ENCODE results near the gene LCN15. TPM values are rescaled to one million over a fixed set of nuclear protein-coding genes. Genes with fewer than 3 reads are reported as not detected.

Gene LCN15
- total RNA-seq, 1 donor from 2014 or later = not detected

- FAIRE-seq = no peak
- Histone ChIP-seq H3K4me2 (ENCODE audit: low read length) (peak overlapping the region; percentile 94), H3K4me1 (ENCODE audit: insufficient read depth, low read length) (peaks cover 19% of the 10 kb centered on the region), H3K27me3 (ENCODE audit: insufficient read depth, low read length) (peaks cover 7% of the 10 kb centered on the region), H3K9ac (ENCODE audit: low read length) (peak overlapping the region; percentile 90), H3K9me3 (ENCODE audit: insufficient read depth, low read depth, low read length) (no peaks in the 10 kb centered on the region), H3K27ac (ENCODE audit: low read depth, low read length) (no peak overlapping the region), H4K20me1 (ENCODE audit: insufficient read depth, low read length) (peaks cover 29% of the 10 kb centered on the region), H2AFZ (ENCODE audit: low read depth, low read length) (peak overlapping the region; percentile 95), H3K79me2 (ENCODE audit: insufficient read depth, low read length) (peaks cover 39% of the 10 kb centered on the region), H3K36me3 (ENCODE audit: insufficient read depth, low read length) (peaks cover 6% of the 10 kb centered on the region), H3K4me3 (ENCODE audit: insufficient read depth, low read depth, low read length) (peak overlapping the region; percentile 66)
- Mint-ChIP-seq H3K4me3 (ENCODE audit: unreplicated experiment) (peak overlapping the region; percentile 84), H3K27me3 (ENCODE audit: low read depth, unreplicated experiment) (no peaks in the 10 kb centered on the region), H3K4me1 (ENCODE audit: low read depth, unreplicated experiment) (peaks cover 13% of the 10 kb centered on the region), H3K9me3 (ENCODE audit: unreplicated experiment) (no peaks in the 10 kb centered on the region), H3K27ac (ENCODE audit: unreplicated experiment) (no peak overlapping the region), H3K36me3 (ENCODE audit: low read depth, unreplicated experiment) (peaks cover 8% of the 10 kb centered on the region)
- DNase-seq (ENCODE audit: low read depth) = no peak
- TF ChIP-seq EZH2 (IDR thresholded peaks at IDR 0.05; ENCODE audit: insufficient read depth, low read length) (no peak), CTCF (IDR thresholded peaks at IDR 0.05; ENCODE audit: insufficient read depth, low read depth, low read length) (no peak)
Measured at GRCh38 chr9:136806631-136807201, 42.4 kb upstream of the LCN15 start.

- Histone ChIP-seq H3K79me2 (ENCODE audit: insufficient read depth, low read length) (peaks cover 32% of the 10 kb centered on the region), H3K4me3 (ENCODE audit: insufficient read depth, low read depth, low read length) (no peak overlapping the region), H3K27me3 (ENCODE audit: insufficient read depth, low read length) (peaks cover 11% of the 10 kb centered on the region), H3K4me1 (ENCODE audit: insufficient read depth, low read length) (peaks cover 19% of the 10 kb centered on the region), H2AFZ (ENCODE audit: low read depth, low read length) (no peak overlapping the region), H3K27ac (ENCODE audit: low read depth, low read length) (no peak overlapping the region), H4K20me1 (ENCODE audit: insufficient read depth, low read length) (peaks cover 23% of the 10 kb centered on the region), H3K9me3 (ENCODE audit: insufficient read depth, low read depth, low read length) (no peaks in the 10 kb centered on the region), H3K36me3 (ENCODE audit: insufficient read depth, low read length) (peaks cover 6% of the 10 kb centered on the region), H3K4me2 (ENCODE audit: low read length) (no peak overlapping the region), H3K9ac (ENCODE audit: low read length) (no peak overlapping the region)
- FAIRE-seq = no peak
- H3K9me3 Mint-ChIP-seq (ENCODE audit: unreplicated experiment) = no peaks in the 10 kb centered on the region
- no peak overlapping the region for H3K27ac Mint-ChIP-seq (ENCODE audit: unreplicated experiment)
- peaks cover 8% of the 10 kb centered on the region for H3K36me3 Mint-ChIP-seq (ENCODE audit: low read depth, unreplicated experiment)
- TF ChIP-seq CTCF (IDR thresholded peaks at IDR 0.05; ENCODE audit: insufficient read depth, low read depth, low read length) (no peak), EZH2 (IDR thresholded peaks at IDR 0.05; ENCODE audit: insufficient read depth, low read length) (no peak)
- peaks cover 13% of the 10 kb centered on the region for H3K4me1 Mint-ChIP-seq (ENCODE audit: low read depth, unreplicated experiment)
- H3K27me3 Mint-ChIP-seq (ENCODE audit: low read depth, unreplicated experiment) = no peaks in the 10 kb centered on the region
- H3K4me3 Mint-ChIP-seq (ENCODE audit: unreplicated experiment) = peak overlapping the region; percentile 84
- no peak for DNase-seq (ENCODE audit: low read depth)
Measured at GRCh38 chr9:136806067-136806466, 41.7 kb upstream of the LCN15 start.

GRCh38 chr9:136805207-136805740, 41.0 kb upstream of the LCN15 start:
- Mint-ChIP-seq H3K27ac (ENCODE audit: unreplicated experiment) (no peak overlapping the region), H3K36me3 (ENCODE audit: low read depth, unreplicated experiment) (peaks cover 8% of the 10 kb centered on the region), H3K4me3 (ENCODE audit: unreplicated experiment) (peak overlapping the region; percentile 6), H3K9me3 (ENCODE audit: unreplicated experiment) (no peaks in the 10 kb centered on the region), H3K27me3 (ENCODE audit: low read depth, unreplicated experiment) (no peaks in the 10 kb centered on the region), H3K4me1 (ENCODE audit: low read depth, unreplicated experiment) (peaks cover 14% of the 10 kb centered on the region)
- no peak overlapping the region for H3K9ac ChIP-seq (ENCODE audit: low read length)
- no peak for DNase-seq (ENCODE audit: low read depth)
- H3K4me3 ChIP-seq (ENCODE audit: insufficient read depth, low read depth, low read length) = no peak overlapping the region
- no peak overlapping the region for H3K4me2 ChIP-seq (ENCODE audit: low read length)
- no peak overlapping the region for H2AFZ ChIP-seq (ENCODE audit: low read depth, low read length)
- H3K79me2 ChIP-seq (ENCODE audit: insufficient read depth, low read length) = peaks cover 25% of the 10 kb centered on the region
- H3K4me1 ChIP-seq (ENCODE audit: insufficient read depth, low read length) = peaks cover 19% of the 10 kb centered on the region
- TF ChIP-seq CTCF (IDR thresholded peaks at IDR 0.05; ENCODE audit: insufficient read depth, low read depth, low read length) (no peak), EZH2 (IDR thresholded peaks at IDR 0.05; ENCODE audit: insufficient read depth, low read length) (no peak)
- H3K27me3 ChIP-seq (ENCODE audit: insufficient read depth, low read length) = peaks cover 18% of the 10 kb centered on the region
- H3K27ac ChIP-seq (ENCODE audit: low read depth, low read length) = no peak overlapping the region
- H4K20me1 ChIP-seq (ENCODE audit: insufficient read depth, low read length) = peaks cover 18% of the 10 kb centered on the region
- no peak for FAIRE-seq
- peaks cover 6% of the 10 kb centered on the region for H3K36me3 ChIP-seq (ENCODE audit: insufficient read depth, low read length)
- H3K9me3 ChIP-seq (ENCODE audit: insufficient read depth, low read depth, low read length) = no peaks in the 10 kb centered on the region

Data from astrocyte (in vitro differentiated cells and primary cell).